ENCODE measurements around the gene PLA2G7. TPM values are rescaled to one million over a fixed set of nuclear protein-coding genes. Genes with fewer than 3 reads are reported as not detected.

The PLA2G7 gene
- polyA plus RNA-seq, 1 donor (not counting 4 experiments of a cell fraction or from before 2014, with no cell fraction given), result 4.8 TPM

DNA sequence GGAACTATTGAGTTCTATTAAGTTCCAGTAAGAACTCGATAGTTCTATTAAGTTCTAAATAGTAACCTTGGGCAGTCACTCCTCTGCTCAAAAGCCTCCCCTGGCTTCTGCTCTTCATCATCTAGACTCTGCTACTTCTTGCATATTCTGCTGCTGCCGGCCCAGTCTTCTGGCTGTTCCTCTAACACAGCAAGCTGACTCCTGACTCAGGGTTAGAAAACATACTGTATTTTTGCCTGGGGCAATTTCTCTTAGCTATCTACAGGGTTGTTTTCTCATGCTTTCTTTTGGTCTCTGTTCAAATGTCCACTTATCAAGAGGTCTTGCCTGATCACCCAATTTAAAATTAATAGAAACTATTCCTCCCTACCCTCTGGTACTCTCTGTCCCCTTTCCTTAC is 67.8 kb downstream of the PLA2G7 start:
- H3K9me1 ChIP-seq (ENCODE audit: control insufficient read depth, extremely low read depth, insufficient read depth, low read length), result no peaks in the 10 kb centered on the region
- no peak overlapping the region for H3K4me3 ChIP-seq (ENCODE audit: control insufficient read depth in 2 of 3, extremely low read depth in 1 of 3, insufficient read depth in 2 of 3, low read depth in 1 of 3, low read length in 3 of 3)
- no peaks in the 10 kb centered on the region for H3K79me2 ChIP-seq (ENCODE audit: control insufficient read depth, insufficient read depth, low read length)
- no peak overlapping the region for H2AFZ ChIP-seq (ENCODE audit: control insufficient read depth, low read length)
- no peaks in the 10 kb centered on the region for H3K27me3 ChIP-seq (ENCODE audit: control insufficient read depth, extremely low read depth, insufficient read depth, low read length)
- DNase-seq (ENCODE audit: low read depth, low spot score) (no peak), FAIRE-seq (no peak)
- no peaks in the 10 kb centered on the region for H3K9me3 ChIP-seq (ENCODE audit: control insufficient read depth, low read depth, low read length)
- no peaks in the 10 kb centered on the region for H4K20me1 ChIP-seq (ENCODE audit: control insufficient read depth, extremely low read depth, insufficient read depth, low read length)
- TF ChIP-seq EZH2 (IDR thresholded peaks at IDR 0.05; ENCODE audit: low read length), result no peak
- TF ChIP-seq, protein P1, sequence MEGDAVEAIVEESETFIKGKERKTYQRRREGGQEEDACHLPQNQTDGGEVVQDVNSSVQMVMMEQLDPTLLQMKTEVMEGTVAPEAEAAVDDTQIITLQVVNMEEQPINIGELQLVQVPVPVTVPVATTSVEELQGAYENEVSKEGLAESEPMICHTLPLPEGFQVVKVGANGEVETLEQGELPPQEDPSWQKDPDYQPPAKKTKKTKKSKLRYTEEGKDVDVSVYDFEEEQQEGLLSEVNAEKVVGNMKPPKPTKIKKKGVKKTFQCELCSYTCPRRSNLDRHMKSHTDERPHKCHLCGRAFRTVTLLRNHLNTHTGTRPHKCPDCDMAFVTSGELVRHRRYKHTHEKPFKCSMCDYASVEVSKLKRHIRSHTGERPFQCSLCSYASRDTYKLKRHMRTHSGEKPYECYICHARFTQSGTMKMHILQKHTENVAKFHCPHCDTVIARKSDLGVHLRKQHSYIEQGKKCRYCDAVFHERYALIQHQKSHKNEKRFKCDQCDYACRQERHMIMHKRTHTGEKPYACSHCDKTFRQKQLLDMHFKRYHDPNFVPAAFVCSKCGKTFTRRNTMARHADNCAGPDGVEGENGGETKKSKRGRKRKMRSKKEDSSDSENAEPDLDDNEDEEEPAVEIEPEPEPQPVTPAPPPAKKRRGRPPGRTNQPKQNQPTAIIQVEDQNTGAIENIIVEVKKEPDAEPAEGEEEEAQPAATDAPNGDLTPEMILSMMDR (optimal IDR thresholded peaks at IDR 0.05 in 1 of 3, IDR thresholded peaks at IDR 0.05 in 1 of 3, conservative IDR thresholded peaks at IDR 0.05 in 1 of 3; ENCODE audit: extremely low read depth in 1 of 3, insufficient read depth in 2 of 3, low read length in 3 of 3), result no peak
- H3K4me2 ChIP-seq (ENCODE audit: control insufficient read depth, extremely low read depth, insufficient read depth, low read depth, low read length), result no peak overlapping the region
- no peaks in the 10 kb centered on the region for H3K4me1 ChIP-seq (ENCODE audit: control insufficient read depth, extremely low read depth, insufficient read depth, low read length)
- dilution Hi-C loops (cut with MboI; ENCODE audit: extremely low pct_ligation_motif_present, low sequenced_read_pairs), result no loop called here
- H3K27ac ChIP-seq (ENCODE audit: control insufficient read depth, insufficient read depth, low read length), result no peak overlapping the region
- H3K9ac ChIP-seq (ENCODE audit: control insufficient read depth, extremely low read depth, insufficient read depth, low read length), result no peak overlapping the region
- H3K36me3 ChIP-seq (ENCODE audit: control insufficient read depth in 2 of 2, extremely low read depth in 1 of 2, insufficient read depth in 2 of 2, low read length in 2 of 2), result no peaks in the 10 kb centered on the region

DNA sequence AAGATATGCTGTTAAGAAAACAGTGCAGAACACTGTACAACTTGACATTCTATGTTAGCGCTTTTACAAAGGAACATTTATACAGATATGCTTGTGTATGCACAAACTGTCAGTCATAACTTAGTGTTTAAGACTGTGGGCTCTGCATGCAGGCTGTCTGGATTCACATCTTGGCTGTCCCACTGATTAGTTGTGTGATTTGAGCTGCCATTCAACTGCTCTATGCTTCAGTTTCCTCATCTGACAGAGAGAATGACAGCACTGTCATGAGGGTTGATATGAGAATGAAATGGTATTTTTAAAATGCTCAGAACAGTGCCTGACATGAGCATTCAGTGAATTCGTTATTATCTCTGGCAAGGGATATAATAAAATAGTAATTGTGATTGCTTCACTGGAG is 73.7 kb downstream of the PLA2G7 start:
- Histone ChIP-seq H3K79me2 (ENCODE audit: control insufficient read depth, insufficient read depth, low read length) (no peaks in the 10 kb centered on the region), H3K36me3 (ENCODE audit: control insufficient read depth in 2 of 2, extremely low read depth in 1 of 2, insufficient read depth in 2 of 2, low read length in 2 of 2) (no peaks in the 10 kb centered on the region), H3K4me1 (ENCODE audit: control insufficient read depth, extremely low read depth, insufficient read depth, low read length) (no peaks in the 10 kb centered on the region), H2AFZ (ENCODE audit: control insufficient read depth, low read length) (no peak overlapping the region), H3K4me3 (ENCODE audit: control insufficient read depth in 2 of 3, extremely low read depth in 1 of 3, insufficient read depth in 2 of 3, low read depth in 1 of 3, low read length in 3 of 3) (no peak overlapping the region), H3K9me3 (ENCODE audit: control insufficient read depth, low read depth, low read length) (no peaks in the 10 kb centered on the region), H3K27me3 (ENCODE audit: control insufficient read depth, extremely low read depth, insufficient read depth, low read length) (no peaks in the 10 kb centered on the region), H3K9me1 (ENCODE audit: control insufficient read depth, extremely low read depth, insufficient read depth, low read length) (no peaks in the 10 kb centered on the region), H3K27ac (ENCODE audit: control insufficient read depth, insufficient read depth, low read length) (no peak overlapping the region), H3K9ac (ENCODE audit: control insufficient read depth, extremely low read depth, insufficient read depth, low read length) (no peak overlapping the region), H3K4me2 (ENCODE audit: control insufficient read depth, extremely low read depth, insufficient read depth, low read depth, low read length) (no peak overlapping the region), H4K20me1 (ENCODE audit: control insufficient read depth, extremely low read depth, insufficient read depth, low read length) (no peaks in the 10 kb centered on the region)
- TF ChIP-seq, protein P1 (optimal IDR thresholded peaks at IDR 0.05 in 1 of 3, IDR thresholded peaks at IDR 0.05 in 1 of 3, conservative IDR thresholded peaks at IDR 0.05 in 1 of 3; ENCODE audit: extremely low read depth in 1 of 3, insufficient read depth in 2 of 3, low read length in 3 of 3), result no peak
- no peak for TF ChIP-seq EZH2 (IDR thresholded peaks at IDR 0.05; ENCODE audit: low read length)
- no peak for DNase-seq (ENCODE audit: low read depth, low spot score)
- peak; percentile 23 for FAIRE-seq
- dilution Hi-C loops (cut with MboI; ENCODE audit: extremely low pct_ligation_motif_present, low sequenced_read_pairs), result no loop called here

Data from keratinocyte (primary cell).